HG03175 (cell line): Measurements from ENCODE around the gene TTLL8.

Experiments
- ATAC-seq: cut with Tn5 transposase; IDR thresholded peaks from one replicate; pipeline ENCODE4 v1.9.1; 2021; ENCODE audit warnings: mild to moderate bottlenecking, moderate library complexity; ENCODE audit not compliant: unreplicated experiment

The TTLL8 gene

DNA sequence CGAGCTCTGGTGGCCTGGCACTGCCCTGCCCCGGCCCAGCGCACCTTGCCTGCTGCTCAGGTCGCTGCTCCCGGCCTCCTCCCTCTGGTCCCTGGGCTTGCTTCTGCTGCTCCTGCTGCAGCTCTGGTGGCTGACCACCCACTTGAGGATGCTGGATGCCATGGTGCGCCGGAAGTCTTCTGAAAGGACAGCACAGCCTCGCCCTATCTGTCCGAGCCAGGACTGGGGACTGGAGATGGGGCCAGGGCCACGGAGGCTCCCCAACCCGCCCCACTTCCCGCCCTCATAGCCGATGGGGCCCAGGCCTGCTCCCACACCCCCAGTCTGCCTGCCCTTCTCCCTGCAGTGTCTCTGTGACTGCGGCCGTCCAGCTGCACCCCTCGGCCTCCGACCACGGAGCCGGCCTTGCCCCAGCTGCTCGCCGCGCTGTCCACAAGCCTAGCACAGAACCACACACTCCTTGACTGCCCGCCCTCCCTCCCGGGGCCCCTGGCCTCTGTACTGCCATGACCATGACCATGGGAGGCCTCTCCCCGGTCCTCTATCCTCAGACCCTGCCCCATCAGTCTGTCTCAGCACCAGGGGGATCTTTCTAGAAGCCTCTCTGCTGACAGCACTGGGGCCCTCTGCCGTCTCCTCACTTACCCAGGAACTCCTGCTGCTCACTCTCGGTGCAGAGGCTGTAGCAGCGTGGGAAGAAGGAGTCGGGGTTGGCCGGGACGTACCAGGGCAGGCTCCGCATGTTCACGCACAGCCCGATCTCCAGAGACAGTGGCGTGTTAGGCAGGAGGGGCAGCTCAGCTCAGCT is 12.7 kb downstream of the TTLL8 start:
- ATAC-seq, result no peak

GRCh38 chr22:50044485-50045118 is 13.5 kb downstream of the TTLL8 start:
- no peak for ATAC-seq

DNA sequence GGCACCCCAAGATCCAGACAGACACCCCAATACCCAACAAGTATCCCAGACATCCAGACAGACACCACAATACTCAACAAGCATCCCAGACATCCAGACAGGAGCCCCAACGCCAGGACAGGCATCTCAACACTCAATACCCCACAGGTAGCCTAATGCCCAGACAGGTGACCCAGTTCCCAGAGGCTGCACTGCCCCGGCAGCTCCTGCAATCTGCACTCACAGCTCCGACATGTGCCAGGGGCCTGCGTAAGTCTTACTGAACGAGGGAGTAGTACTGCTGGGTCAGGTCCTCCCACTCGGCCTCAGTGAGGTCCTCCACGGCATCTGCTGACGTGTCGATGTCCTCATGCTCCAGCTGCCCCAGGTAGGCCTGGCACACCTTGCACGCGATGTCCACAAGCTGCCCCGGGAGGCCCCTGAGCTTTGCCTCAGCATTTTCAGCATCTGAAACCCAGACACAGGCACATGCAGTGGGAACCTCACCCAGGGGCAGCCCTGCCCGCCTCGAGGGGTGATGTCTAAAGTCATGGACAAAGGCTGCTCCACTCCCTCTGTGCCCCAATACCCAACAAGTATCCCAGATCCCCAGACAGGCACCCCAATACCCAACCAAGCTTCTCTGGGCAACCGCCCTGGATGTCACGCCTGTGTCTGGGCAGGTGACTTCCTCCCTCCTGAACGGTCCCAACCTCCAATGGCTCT is 16.6 kb downstream of the TTLL8 start:
- no peak for ATAC-seq

GRCh38 chr22:50040717-50041116 is 17.4 kb downstream of the TTLL8 start:
- no peak for ATAC-seq

- no peak for ATAC-seq
These were observed 18.2 kb downstream of the TTLL8 start for GRCh38 chr22:50039669-50040443.

DNA sequence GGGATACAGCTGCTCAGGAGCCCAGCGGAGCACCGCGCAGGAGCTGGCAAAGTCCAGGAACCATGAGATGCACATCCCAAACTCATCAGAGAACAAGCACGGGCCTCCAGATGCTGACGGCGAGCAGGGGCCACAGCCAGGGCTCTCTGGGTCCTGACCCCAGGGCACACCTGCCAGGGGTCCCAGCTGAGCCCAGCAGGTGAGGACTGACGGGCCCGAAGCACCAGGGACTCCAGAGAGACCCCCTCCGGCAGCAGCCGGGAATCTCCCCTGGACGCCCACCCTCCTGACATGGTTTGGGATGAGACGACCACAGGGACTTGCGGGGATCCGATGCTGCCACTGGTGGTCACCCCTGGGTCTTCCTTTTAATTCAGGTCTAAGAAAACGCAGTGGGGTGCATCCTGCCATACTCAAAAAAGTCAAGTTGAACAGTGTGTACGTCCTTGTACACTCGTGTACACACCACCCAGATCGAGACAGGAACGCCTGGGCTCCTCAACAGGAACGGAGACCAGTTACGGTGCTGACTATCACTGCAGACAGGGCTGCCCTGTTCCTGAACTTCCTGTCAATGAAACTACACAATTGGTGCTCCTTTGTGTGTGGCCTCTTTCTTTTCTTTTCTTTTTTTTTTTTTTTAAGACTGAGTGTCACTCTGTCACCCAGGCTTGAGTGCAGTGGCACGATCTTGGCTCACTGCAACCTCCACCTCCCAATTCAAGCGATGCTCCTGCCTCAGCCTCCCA is 21.9 kb downstream of the TTLL8 start:
- ATAC-seq, result no peak

DNA sequence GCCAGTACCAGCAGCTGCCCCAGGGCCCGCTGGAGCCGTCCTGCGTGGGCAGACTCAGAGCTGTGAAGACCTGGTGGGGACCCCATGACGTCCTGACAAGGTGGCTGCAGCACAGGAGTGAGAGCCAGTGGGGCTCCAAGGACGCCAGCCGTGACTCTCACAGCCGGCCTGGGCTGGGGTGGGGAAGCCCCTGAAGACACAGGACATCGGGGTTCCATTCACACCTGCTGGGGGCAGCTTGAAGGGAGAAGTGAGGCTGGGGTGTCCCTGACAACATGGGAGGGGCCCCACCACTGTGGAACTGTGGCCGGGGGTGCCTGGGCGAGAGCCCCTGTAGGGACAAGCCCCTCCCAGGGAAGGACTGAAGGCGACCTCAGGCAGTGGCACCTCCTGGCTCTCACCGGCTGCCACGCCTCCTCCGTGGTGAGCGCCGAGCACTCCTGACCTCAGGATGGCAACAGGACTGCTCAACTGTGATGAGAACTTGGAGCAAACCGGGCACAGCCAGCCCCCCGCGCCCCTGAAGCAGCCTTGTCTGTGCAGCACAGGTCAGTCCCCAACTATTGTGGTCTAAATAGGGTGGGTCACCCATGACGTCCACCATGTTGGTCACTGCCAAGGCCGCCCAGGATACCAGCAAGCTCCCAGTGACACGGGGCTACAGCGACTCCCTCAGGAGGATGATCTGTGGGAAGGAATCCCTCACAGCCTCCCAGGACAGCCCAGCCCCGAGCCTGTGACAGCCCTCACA is 22.8 kb downstream of the TTLL8 start:
- ATAC-seq, result no peak

- no peak for ATAC-seq
These were observed 23.7 kb downstream of the TTLL8 start for GRCh38 chr22:50034126-50035081.

GRCh38 chr22:50032941-50033601 is 25.0 kb downstream of the TTLL8 start:
- ATAC-seq, result no peak

DNA sequence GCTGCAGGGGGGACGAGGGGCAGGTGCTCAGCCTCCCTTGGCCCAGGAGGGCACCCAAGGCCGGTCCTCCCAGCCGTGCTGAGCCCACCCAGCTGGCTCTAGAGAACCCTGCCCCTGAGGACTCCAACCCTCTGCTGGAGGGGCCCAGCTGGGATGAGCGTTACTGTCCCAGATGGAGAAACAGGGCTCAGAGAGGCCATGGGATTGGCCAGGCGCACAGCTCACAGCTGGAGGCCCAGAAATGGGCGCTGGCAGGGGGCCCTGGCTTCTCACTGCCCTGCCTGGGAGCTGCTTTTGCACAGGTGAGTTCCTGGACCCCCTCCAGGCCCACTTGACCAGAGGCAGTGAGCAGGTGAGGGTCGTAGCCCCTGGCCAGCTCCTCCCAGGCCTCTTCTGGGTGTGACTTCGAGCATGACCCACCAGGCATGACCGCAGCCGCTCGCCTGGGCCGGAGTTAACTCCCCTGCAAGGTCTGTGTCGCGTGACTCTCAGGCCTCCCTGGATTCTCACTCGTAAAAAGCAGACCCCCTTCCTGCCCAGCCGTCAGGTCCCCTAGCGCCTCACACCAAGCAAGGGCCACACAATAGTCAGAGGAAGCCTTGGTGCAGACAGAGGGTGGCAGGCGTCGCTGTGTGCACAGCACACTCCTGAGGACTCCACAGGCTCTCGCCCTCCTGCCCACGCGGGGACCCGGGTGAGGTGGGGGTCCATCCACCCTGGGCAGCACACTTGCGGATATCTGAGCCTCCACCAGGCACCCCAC is 25.8 kb downstream of the TTLL8 start:
- no peak for ATAC-seq

DNA sequence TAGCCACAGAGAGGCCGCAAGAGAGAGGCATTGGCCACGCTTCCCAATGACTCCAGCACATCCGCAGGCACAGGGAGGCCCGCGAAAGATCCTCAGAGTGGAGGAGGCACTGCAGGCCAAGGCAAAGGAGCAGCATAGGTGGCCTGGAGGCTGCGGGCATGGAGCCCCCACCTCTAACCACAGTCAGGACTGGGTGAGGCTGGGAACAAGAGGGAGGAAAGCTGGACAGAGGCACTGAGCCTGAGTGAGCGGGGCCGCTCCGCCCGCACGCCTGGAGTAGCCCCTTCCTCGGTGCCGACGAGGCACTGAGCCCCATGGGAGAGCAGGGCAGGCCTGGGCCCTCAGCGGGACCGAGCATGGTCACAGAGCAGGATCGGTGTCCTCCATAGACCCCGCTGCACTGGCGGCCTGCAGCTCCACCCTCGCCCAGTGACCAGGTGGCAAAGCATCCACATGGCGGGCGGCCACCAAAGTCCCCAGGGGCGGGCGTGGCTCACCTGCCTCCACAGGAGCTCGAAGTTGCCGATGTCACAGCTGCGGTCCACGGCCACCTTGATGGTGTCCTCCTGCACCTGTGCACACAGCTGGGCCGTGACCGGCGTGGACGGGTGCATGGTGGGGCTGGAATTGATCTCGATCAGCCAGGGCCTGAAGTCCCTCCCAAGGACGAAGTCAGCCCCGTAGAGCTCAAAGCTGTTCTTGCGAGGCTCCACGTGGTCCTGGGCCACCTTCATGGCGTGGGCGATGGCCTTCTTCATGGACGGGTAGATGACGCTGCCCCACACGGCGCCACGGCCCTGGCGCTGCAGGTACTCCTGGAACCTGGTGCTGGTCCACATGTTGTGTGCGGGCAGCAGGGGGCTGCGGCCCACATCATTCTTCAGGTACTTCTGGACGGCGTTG is 26.7 kb downstream of the TTLL8 start:
- no peak for ATAC-seq

GRCh38 chr22:50030297-50031188 is 27.6 kb downstream of the TTLL8 start:
- peak; percentile 66 for ATAC-seq

DNA sequence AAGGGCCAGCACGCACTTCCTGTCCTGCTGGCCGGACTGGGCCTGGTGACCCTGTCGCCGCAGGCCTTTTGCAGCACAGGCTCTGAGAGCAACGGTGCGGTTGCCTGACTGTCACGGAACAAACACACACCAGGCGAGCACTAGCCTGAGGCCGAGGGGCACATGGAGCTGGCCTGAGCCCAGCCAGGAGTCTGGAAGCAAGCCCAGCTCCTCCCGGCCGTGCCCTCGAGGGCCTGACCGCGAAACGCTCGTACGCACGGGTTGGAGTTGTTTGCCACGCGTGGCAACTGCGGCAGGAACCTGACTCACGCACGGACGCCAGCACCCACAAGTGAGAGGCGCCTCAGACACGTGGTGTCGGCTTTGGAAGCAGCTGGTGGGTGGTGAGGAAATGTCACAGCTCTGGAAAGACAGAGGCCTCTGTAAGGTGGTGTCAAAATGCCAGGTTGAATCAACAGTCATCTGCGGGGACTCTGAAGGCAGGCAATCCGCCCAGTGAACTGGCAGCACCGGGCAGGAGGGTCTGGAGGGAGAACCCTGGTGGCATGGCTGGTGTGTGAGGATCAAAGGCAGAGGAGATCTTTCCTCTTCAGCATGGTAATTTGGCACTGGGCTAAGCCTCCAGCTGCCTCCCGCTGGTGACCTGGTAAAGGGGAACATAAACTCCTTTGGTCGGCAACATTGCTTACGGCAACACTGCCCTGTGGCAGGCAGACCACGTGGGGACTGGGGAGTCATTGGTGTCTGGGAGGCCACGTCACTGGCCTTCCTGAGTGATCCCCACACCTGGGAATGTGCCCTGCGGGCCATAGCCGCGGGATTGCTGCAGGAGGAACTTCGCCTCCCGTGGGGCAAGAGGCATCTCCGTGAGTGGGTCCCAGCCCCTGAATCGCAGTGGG is 30.2 kb downstream of the TTLL8 start:
- ATAC-seq, result no peak

DNA sequence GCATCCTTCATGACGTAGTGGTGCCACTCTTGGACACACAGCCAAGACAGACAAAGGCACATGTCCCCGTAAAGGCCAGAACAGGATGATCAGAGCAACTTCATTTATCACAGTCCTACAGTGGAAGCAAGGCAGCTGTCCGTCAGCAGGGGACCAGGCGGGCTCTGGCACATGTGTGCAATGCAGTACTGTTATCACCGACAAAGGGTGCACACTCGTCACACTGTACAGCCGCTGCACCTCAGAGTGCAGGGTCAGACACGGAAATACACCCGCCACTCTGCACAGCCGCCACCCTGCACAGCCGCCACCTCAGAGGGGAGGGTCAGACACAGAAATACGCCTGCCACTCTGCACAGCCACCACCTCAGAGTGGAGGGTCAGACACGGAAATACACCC is 32.1 kb downstream of the TTLL8 start:
- ATAC-seq, result no peak
